ENCODE measurements around the gene CHST8. TPM values are rescaled to one million over a fixed set of nuclear protein-coding genes. Genes with fewer than 3 reads are reported as not detected.

CHST8 gene
- total RNA-seq, 1 donor = not detected

- H3K4me3 ChIP-seq (ENCODE audit: low read depth, low read length) = no peak overlapping the region
- no peak for TF ChIP-seq CTCF (IDR thresholded peaks at IDR 0.05; ENCODE audit: insufficient read depth, low read depth, low read length)
- no peak for DNase-seq (ENCODE audit: low read depth)
Measured at GRCh38 chr19:33641261-33641660, 19.5 kb downstream of the CHST8 start.

DNA sequence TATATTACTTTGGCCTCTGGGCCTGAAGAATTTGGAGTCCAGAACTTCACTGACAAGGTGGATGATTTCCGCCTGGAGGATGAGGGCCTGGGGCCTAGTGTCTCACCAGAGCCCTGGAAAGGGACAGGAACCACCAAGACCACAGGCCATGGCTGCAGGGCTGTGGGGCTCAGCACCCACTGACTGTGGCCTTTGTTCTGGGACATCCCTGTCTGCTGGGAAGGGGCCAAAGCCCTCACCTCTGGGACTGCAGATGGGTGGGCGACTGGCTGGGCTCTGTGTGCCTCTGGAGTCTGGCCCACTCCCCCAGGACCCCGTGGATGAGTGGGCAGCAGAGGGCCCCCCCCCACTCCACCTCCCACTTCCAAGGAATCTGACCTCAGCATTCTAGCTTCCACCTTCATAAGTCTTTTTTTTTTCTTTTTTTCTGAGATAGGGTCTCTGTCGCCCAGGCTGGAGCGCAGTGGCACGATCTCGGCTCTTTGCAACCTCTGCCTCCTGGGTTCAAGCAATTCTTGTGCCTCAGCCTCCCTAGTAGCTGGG is 20.3 kb downstream of the CHST8 start:
- H3K4me3 ChIP-seq (ENCODE audit: low read depth, low read length) = no peak overlapping the region
- DNase-seq (ENCODE audit: low read depth) = no peak
- TF ChIP-seq CTCF (IDR thresholded peaks at IDR 0.05; ENCODE audit: insufficient read depth, low read depth, low read length) = no peak

GRCh38 chr19:33644284-33644836 is 22.6 kb downstream of the CHST8 start:
- TF ChIP-seq CTCF (IDR thresholded peaks at IDR 0.05; ENCODE audit: insufficient read depth, low read depth, low read length) = no peak
- no peak for DNase-seq (ENCODE audit: low read depth)
- no peak overlapping the region for H3K4me3 ChIP-seq (ENCODE audit: low read depth, low read length)

- no peak for TF ChIP-seq CTCF (IDR thresholded peaks at IDR 0.05; ENCODE audit: insufficient read depth, low read depth, low read length)
- DNase-seq (ENCODE audit: low read depth) = no peak
- no peak overlapping the region for H3K4me3 ChIP-seq (ENCODE audit: low read depth, low read length)
Measured at GRCh38 chr19:33646306-33646705, 24.6 kb downstream of the CHST8 start.

GRCh38 chr19:33647146-33647545 is 25.4 kb downstream of the CHST8 start:
- no peak for DNase-seq (ENCODE audit: low read depth)

DNA sequence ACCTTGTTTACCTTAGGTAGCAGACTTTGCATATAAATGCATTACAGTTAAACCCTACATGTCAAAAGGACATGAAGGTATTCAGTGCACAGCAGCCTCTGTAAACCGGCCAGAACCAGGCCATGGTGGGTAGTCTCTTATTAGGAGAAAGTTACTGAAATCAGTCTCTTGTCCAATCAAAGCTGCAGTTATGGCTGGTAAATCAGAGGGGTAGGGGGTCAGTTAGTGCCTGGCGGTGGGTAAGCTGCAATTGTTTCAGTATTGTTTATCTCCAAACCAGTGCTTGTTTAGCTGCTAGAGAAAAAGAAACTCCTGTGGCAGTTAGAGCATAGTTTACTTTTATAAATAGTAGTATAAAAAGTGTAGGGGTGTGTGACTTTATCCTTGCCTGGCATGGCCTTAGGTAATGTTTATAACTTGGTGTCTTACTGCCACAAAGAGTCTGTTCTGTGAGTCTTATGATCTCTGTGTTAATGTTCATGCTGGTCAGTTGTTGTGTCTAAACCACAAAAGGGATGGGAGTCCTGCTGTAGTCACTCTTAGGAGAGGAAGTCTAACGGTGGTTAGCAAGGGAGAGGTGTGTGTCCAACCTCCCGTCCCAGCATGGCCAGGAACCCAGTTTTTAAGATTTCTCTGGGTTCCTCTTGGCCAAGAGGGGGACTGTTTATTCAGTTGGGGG is 28.0 kb downstream of the CHST8 start:
- no peak for DNase-seq (ENCODE audit: low read depth)
- H3K4me3 ChIP-seq (ENCODE audit: low read depth, low read length) = no peak overlapping the region
- TF ChIP-seq CTCF (IDR thresholded peaks at IDR 0.05; ENCODE audit: insufficient read depth, low read depth, low read length) = no peak

More at GRCh38 chr19:33647146-33647545, 25.4 kb downstream of the CHST8 start:
- no peak for TF ChIP-seq CTCF (IDR thresholded peaks at IDR 0.05; ENCODE audit: insufficient read depth, low read depth, low read length)
- H3K4me3 ChIP-seq (ENCODE audit: low read depth, low read length) = no peak overlapping the region

All from fibroblast of villous mesenchyme (primary cell).